GM18511 (cell line): ENCODE measurements around the gene WDR5.

Experiments
- ATAC-seq: cut with Tn5 transposase; IDR thresholded peaks from one replicate; pipeline ENCODE4 v1.9.1; 2021; ENCODE audit warnings: mild to moderate bottlenecking, moderate library complexity; ENCODE audit not compliant: unreplicated experiment

WDR5 gene

DNA sequence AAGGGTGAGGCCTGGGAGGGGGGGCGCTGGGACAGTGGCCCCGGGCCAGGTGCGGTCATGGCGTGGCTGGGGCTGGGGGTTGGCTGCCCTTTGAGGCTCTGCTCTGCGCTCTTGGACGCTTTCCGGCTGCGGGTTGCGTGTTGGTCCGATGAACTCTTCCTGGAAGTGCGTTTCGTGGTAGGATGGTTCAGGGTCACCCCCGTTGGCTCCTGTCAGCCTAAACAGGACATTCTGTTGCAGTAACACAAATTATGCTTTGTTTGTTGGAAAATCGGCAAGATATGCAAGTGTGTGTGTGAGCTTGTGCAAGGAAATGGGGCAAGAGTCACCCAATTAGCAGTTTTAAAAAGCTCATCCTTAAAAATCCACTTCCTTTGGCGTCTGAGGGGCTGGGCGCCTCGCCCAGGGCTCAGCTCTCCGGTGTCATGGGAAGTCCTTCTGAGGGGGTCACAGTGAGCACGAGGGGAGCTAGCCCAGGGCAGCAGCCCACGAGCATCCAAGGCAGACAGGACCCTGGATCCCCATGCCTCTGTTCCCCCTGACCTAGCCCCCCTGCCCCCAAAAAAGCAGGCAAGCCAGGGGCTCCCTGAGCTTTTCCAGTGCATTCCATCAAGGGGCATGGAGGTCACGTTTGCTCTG, 50.7 kb downstream of the WDR5 start:
- ATAC-seq: no peak

DNA sequence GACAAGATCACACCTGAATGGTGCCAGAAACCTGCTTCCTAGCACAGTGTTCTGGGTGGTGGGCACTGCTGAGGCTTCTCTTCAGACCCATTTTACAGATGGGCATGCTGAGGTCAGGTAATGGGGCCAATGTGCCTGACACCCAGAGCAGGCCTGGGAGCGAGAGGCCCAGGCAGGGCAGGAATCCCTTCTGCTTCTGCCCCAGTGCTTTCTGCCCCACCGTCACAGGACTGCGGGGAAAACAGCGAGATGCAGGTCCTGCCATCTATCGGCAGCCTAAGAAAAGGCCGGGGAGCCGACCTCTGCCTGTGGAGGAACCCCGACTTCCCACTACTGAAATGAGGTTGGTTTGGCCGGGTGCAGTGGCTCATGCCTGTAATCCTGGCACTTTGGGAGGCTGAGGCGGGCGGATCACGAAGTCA, 51.2 kb downstream of the WDR5 start:
- no peak for ATAC-seq

DNA sequence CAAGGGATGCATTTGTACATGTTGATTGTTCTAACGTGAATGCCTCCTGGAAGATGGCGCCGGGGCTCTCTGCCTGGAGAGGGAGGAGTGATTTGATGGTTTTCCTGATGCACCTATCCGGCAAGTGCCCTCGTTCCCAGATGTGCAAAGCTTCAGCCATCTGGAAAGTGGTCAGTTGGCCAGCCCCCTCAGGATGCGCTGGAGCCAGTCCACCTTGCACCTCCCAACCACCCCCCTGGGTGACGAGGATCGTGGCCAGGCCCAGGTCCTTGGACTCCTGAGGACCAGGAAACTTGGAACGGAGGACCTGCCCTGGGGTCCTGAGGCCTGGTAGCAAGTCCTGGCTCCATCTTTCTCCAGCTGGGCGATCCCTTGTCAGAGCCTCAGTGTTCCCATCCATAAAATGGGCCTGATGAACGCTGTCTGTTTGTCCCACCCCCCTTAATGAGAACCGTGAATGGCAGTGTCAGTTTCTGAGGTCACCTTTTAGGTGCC, 52.1 kb downstream of the WDR5 start:
- no peak for ATAC-seq

DNA sequence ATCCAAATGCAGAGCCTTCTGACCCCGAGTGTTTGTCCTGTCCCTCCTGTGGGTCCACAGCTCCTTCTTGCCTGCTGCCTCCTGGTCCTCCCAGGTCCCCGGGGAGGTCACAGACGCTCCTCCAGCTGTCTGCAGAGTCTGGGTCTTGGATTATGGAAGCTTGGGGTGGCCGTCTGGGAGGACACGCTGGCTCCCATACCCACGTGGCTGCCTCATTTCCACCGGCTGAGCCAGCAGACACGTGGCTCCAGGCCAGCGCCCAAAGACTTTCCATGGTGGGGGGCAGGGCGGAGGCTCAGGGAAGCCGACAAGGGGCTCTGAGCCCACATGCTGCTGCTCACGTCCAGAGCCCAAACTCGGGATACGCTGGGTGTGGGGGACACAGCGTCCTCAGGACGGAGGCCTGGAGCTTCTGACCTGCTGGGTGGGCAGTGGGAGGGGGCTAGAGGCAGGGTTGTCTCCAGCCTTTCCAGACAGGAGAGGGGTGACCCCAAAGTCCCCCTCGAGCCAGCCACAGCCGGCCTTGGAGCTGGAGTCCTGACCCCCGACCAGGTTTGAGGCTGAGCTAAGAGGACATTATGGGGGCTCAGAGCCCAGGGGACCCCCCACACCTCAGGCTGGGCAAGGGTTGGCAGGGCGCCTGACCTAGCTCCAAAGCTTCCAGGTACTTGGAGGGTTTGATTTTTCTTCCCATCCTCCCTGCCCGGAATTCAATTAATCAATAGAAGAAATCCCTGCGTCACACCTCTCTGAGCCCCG, 52.7 kb downstream of the WDR5 start:
- no peak for ATAC-seq

DNA sequence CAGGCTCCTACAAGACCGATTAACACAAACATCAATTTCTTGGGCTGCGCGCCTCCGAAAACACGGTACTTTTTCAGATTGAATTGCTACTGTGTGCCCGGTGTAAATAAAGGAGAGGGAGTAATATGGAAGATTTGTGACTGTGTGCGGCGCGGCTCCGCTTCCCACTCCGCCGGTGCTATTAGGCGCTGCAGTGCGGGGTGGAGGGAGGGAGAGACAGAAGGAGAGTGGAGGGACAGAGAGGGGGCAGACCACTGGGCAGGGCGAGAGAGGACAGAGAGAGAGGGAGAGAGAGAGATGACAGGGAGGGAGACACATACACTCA, 53.2 kb downstream of the WDR5 start:
- no peak for ATAC-seq

DNA sequence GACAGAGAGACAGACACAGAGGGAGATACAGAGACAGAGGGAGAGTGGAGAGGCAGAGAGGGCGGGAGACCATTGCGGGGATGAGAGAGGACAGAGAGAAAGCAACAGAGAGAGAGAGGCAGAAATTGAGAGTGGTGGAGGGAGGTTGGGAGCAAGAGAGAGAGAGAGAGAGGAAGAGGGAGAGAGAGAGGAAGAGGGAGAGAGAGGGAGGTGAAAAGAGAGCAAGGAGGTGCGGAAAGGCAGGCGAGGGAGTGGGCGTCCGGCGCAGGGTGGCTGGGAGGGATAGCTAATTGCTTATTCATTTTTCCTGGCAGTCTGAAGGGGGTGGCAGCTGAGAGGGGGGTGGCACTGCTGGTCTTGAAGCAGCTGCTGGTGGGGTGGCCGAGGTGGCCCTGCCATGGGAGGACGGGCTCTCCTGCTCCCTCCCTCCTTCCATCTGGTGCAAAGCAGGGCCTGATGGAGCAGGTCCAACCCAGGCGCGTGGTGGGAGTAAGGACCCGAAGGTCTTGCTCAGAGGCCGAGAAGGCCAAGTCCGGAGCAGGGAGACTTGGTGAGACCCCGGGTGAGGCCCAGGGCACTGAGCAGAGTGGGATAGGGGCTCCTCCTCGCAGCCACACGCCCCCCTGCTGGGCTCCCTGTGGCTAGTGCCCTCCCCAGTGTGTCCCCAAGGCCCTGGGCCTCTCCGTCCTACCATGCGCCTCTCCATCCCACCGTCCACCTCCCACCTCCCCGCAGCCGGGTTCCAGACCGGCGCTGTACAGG, 53.8 kb downstream of the WDR5 start:
- ATAC-seq: no peak

DNA sequence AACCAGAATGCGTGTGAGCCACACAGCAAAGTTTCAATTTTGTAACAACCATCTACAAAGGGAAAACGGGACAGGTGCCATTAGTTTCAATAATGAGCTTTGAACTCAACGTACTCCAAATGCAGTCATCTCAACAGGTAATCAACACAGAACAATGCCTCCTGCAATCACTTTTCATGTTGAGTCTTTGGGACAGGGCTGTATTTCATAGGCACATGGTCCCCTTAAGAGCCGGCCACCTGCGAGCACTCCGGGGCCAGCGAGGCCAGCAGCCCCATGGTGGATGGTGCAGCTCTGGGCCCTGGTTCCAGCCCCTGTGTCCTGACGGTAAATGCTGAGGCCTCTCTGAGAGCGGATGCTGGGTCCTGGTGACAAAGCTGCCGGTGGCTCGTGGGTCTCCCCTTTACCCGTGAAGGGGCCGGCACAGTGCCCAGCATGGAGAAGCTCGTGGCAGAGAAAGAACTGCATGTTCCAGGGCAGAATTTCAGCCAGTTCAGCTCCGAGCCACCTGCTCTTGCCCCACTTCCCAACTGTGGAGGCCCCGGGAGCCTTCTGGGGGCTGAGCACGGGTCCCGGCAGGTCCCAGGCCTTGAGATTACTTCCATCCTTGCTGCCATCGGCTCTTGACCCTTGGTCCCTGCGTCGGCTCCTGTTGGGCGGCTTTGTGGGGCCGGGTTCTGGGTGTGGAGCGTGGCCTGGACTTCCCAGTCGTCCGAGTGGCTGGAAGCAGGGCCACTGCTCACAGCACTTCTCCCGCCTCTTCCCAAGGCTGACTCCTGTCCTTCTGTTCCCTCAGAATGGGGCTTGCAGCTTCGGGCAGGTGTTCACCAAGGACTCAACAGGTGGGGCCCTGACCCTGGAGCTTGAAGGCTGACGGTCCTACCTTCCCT, 54.6 kb downstream of the WDR5 start:
- no peak for ATAC-seq

DNA sequence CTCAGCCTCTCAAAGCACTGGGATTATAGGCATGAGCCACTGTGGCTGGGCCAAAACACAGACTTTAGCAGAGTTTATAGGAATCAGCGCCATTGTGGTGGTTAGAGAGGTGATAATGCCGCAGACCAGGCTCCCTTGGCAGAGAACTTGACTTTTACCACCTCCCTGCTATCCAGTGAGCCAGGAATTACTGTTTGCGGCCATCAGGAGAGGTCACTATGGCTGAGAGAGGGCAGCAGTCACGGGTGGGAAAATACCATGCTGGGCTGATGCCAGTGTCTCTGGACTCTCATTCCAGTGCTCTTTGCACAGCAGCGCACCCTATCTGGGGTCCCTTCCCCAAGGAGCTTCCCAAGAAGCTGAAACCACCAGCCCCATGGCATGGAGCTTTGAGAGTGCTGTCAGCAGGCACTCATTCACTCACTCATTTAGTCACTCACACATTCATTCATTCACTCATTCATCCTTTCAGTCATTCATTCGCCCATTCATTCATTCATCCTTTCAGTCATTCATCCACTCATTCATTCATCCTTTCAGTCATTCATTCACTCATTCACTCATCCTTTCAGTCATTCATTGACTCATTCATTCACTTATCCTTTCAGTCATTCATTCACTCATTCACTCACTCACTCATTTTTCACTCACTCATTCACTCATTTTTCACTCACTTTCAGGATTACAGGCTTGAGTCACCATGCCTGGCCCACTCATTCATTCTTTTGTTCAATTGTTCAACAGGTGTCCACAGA, 55.8 kb downstream of the WDR5 start:
- ATAC-seq: no peak

DNA sequence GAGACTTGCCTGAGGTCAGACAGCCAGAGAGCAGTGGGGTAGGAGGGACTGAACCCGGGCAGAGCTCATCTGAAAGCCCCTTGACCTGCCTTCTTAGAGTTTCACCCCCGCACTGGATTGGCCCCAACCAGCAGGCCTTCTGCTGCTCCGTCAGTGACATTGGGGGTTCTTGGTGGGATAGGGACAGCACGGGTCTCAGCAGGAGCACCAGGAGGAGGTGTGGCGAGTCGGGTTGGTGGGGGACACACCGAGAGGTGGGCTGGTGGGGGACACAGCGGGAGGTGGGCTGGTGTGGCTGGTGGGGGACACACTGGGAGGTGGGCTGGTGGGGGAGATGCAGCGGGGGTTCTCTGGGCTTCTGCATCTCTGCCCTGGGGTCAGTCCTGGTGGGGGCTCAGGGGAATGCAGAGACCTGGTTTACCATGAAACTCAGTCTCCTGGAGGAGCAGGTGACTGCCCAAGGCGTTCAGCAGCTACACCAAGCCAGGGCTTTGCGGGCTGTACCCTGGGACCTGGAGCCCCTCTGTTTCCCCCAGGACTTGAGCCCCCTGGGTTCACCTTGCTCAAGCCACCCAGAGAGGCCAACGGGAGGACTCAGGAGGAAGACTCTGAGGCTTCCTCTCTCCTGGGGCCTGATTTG, 56.5 kb downstream of the WDR5 start:
- no peak for ATAC-seq

DNA sequence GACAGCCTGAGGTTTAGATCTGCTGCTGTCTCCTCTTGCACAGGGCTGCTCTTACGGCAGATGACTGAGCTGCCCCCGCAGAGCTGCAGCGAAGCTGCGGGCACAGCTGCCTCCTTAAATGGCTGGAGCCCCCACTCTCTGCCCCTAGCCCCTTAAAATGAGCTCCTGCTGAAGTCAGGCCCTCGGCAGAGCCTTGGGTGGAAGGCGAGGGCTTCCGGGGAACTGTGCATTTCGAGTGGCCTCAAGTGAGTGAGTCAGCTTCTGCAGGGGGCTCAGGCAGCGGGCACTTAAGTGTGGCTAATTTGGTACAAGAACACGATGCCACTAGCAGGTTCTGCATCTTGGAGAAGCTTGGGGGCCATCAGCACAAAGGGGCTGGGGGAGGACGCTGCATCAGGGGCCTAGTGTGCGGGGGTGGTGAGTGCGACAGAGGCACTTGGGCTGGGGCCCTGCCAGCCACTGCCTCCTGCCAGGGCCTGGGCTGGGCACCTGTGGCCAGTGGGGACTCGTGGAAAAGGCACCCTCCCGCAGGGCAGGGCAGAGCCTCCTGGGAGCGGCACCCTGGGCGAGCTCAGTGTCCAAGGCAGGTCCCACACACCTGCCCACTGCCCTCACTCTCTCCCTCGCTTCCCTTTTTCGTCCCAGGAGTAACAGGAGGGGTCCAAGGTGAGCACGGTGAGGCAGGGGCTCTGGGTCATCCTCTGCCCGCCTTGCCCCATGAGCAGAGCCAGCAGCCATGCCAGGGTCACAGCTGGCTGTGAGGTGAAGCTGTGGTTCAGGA, 57.3 kb downstream of the WDR5 start:
- ATAC-seq: no peak

DNA sequence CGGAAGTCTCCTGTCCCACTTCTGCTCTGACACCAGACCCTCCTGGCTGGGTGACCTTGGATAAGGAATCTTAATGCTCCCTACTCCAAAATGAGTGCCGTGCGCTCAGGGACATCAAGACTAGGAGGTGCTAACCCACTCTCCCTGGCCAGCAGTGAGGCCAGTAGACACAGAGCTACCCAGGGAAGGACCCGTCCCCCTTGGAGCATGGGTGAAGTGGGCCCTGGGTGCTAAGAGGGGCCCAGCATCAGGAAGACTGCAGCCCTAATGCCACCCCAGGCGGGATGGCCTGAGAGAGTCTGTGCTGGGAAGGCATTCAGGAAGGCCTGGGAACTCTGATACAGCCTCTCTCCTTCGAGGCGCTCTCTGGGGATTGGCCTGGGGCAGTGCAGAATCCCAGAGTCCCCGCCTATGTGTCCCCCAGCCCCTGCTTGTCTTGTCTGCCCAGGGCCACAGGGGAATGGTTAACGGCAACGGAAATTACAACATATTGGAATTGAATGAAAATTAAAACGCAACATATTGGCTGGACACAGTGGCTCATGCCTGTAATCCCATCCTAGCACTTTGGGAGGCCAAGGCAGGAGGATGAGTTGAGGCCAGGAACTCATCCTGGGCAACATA, 58.1 kb downstream of the WDR5 start:
- no peak for ATAC-seq

DNA sequence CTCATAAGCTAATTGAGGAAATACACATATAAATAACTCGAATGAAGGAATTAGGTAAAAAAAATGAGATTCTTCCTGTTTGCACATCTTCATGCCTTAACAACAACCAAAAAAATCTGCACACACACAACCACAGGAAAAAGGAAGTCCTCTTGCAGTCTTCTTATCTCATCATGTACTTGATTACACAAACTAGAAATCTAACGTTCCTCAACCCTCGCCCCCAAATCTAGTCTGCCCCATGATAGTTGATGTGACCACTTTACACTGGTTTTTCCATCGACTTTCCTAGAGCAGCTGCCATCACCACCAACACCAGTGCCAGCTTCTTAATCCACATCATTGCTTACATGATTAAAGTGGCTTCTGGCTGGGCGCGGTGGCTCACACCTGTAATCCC, 59.7 kb downstream of the WDR5 start:
- no peak for ATAC-seq

DNA sequence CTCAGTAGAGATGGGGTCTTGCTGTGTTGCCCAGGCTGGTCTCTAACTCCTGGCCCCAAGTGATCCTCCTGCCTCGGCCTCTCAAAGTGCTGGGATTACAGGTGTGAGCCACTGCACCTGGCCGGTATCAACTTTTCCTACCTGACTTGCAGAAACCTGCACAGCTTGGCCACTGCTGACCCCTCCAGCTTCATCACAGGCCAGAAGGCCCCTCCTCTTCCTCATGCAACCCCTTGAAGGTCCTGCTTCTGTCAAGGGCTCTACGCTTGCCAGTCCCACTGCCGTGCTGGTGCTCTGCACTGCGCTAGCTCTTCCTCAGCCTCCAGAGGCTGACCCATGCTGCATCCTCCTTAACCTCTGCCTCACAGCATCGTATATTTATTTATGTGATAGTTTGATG, 61.0 kb downstream of the WDR5 start:
- no peak for ATAC-seq

DNA sequence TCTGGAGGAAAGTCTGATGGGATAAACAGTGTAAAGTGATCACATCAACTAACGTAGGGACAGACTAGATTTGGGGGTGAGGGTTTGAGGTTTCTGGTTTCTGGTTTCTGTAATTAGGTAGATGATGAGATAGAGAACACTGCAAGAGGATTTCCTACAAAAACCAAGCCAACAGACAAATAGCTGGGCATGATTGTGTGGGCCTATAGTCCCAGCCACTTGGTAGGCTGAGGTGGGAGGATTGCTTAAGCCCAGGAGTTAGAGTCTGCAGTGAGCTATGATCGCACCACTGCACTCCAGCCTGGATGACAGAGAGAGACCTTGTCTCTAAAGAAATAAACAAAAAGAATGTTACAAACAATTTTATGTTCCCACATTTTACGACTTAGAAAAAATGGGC, 62.9 kb downstream of the WDR5 start:
- ATAC-seq: no peak

DNA sequence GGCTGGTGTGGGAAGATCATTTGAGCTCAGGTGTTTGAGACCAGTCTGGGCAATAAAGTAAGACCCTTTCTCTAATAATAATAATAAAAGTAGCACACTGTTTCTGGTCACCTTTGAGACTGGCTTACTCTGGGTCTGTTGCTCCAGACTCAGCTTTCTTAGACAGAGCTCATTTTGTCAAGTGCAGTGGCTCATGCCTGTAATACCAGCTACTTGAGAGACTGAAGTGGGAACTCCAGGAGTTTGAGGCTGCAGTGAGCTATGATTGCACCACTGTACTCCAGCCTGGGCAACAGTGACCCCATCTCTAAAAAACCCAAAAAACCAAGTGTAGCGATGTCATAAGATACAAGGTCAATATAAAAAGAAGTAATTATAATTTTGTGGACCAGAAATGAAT, 64.8 kb downstream of the WDR5 start:
- no peak for ATAC-seq

DNA sequence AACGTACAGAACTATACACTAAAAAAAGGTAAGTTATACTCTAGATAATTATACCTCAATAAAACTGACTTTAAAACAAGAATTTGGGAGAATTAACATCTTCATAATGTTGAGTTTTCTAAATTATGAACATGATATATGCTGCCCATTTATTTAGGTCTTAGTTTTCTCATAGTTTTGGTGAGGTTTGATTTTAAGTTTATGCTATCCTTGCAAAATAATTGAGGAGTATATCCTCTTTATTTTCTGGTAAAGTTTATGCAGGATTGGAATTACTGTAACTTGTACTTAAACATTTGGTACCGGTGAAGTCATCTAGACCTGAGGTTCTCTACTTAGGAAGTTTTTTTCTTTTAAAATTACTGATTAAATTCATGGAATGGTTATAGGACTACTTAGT, 67.3 kb downstream of the WDR5 start:
- ATAC-seq: no peak

DNA sequence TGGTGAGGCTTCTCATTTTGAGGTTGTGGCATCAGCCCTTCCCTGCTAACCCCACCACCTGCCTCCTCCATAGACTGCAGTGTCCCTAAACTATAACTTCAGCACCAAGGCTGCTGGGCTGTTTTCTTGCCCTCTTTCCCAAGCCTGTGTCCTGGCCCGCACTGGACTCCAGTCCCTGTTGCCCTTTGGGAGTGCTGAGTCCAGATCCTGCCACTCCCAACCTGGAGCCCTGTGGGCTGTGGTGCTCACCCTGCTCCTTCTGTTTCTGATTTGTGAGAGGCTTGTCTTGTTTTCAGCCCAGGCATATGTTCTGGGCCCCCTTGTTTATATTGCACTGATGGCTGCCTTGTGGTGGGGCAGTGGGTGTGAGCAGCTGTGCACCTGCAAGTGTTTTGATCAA, 68.2 kb downstream of the WDR5 start:
- no peak for ATAC-seq

DNA sequence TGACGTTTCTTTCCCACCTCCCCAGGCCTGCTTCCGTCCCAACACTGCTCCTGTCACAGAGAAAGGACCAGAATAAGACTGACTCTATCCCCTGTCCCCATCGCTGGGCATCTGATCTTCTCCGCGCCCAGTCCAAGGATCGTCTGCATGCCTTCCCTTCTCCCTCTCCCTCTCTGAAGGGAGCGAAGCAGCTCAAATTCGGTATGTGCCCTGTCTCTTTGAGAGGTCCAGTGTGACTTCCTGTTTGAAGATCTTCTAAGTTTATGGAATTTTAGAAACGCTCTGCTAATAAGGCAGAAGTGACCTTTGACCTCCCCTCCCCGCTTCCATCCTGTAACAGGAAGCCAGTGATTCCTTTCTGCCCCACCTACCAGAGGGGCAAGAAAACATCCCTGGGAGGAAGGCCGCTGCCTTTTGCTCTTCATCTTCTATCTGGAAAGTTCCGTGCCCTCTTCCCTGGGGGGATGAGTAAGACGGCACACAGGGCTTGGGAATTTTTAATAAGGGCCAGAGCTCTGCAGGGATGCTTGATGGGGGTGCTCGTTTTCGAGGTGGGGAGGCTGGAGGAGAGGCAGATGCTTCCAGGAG, 69.2 kb downstream of the WDR5 start:
- ATAC-seq: no peak
